Erythroblast (primary cell): ENCODE results near the gene GCN1.
A peak's percentile ranks its signal among the peaks of the same experiment; 100 is the strongest.

Source experiments
- DNase-seq, 2 experiments: peaks; one replicate each; lab custom pipeline; 2025; lab: John Stamatoyannopoulos, UW
- GATA1 ChIP-seq: IDR thresholded peaks from 2 replicates; pipeline ENCODE4 v1.6.1; 2011; ENCODE audit warnings: low read depth, mild to moderate bottlenecking, control low read depth, low read length, moderate library complexity
- POLR2A ChIP-seq: IDR thresholded peaks from 2 replicates; pipeline ENCODE4 v1.6.1; 2011; ENCODE audit warnings: mild to moderate bottlenecking, low read length

The GCN1 gene

DNA sequence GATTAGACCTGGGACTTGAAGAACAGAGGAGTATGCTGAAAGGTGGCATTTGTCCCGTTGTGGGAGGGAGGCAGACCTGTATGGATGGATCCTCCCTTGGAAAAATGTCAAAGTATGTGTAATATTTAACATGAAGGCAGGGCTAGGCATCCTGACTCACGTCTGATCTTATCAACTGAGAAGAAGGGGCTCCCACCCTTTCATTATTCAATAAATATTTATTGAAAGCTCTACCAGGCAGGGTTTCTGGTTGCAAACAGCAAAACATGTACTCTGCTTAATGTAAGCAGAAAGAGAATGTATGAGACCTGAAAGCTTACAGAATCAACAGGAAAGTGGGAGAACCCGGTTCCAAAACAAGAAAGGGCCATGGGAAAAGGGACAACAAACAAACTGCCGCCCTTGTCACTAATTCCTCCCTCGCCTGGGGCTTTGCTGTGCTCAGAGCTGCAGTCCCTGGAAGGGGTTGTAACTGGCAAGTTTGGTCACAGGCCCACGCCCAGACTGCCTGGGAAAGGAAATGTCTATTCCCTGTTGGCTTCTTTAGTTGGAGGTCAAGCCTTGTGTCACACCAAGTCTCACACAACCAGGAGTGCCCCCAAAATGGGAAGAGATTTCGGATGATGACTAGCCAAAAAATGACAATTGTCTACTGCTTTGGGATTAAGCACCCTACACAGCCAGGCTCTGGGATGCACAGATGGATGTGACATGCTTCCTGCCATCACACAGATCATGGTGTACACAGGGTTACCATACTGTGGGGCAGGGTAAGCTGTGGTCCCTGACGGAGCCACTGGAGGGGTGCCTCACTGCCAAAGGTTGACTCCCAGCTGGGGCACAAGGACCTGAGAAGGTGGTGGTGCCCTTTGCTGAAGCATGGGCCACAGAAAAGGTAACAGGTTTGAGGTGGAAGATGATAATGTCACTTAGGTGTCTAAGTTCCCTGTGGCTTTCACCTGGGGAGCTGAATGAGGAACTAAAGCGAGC lies 114.8 kb downstream of the GCN1 start:
- peak in 1 of 2 experiments; percentile 10 for DNase-seq

DNA sequence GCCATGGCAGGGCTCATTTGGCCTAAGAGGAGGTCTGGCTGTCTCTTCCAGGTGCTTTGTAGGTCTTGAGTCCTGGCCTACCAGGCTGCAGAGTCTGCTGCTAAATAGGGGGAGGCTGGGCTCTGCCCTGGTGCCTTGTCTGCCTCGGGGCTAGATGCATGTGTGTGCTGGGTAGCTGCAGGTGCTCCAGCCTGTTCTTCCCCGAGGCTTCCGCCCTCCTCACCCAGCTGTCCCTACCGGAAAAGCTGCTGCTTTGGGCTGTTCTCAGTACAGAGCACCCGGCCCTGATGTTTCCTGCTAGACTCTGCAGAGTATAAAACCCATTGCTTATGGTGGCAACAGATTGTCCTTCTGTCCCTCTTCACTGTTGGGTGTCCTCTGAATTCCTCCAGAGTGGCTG lies 115.6 kb downstream of the GCN1 start:
- TF ChIP-seq POLR2A (no peak), GATA1 (no peak)
- DNase-seq = no peak

More for the DNA sequence above, 114.8 kb downstream of the GCN1 start:
- TF ChIP-seq GATA1 (no peak), POLR2A (no peak)

DNA sequence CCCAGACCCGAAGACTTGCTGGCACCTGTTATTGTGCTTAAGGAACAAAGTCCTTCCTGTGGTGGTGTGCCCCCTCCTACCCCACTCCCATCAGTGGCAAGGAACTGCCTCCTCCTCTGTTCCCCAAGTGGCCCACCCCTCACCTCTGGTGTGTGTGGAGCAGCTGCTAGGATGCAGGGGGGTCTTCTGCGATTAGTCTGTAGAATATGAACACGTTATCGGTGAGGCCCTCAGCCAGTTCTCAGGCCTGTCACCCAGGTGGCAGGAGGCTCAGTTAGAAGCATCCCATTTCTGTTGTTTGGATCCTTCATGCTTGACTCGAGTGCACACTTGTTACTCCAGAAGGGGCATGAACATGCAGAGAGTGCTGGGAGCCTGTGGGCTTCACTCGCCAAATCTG lies 117.3 kb downstream of the GCN1 start:
- no peak for DNase-seq
- TF ChIP-seq POLR2A (no peak), GATA1 (no peak)
